Loucy (cell line): Measurements from ENCODE around the gene RAF1.

Experiments used
- H2AFZ ChIP-seq: fragments of 200-600 bp; sonication (generic); 2 replicates; pipeline ENCODE4 v1.6.0; 2016; ENCODE audit warnings: antibody characterized with exemption, mild to moderate bottlenecking, low read length, moderate library complexity
- H3F3A ChIP-seq: fragments of 200-600 bp; 2 replicates; pipeline ENCODE4 v1.6.0; 2016; ENCODE audit warnings: antibody characterized with exemption, low read depth, mild to moderate bottlenecking
- H3K27me3 ChIP-seq: fragments of 200-600 bp; sonication (generic); 2 replicates; pipeline ENCODE4 v1.6.1; 2014; ENCODE audit warnings: low read length, mild to moderate bottlenecking; ENCODE audit not compliant: insufficient read depth, poor library complexity, severe bottlenecking
- H3K36me3 ChIP-seq: fragments of 200-600 bp; sonication (generic); 2 replicates; pipeline ENCODE4 v1.6.1; 2016; ENCODE audit warnings: low read length; ENCODE audit not compliant: insufficient read depth
- H3K4me1 ChIP-seq: fragments of 200-600 bp; sonication (generic); 2 replicates; pipeline ENCODE4 v1.5.1; 2014; ENCODE audit warnings: low read length, mild to moderate bottlenecking; ENCODE audit not compliant: insufficient read depth, poor library complexity, severe bottlenecking
- H3K4me2 ChIP-seq: fragments of 200-600 bp; sonication (generic); 2 replicates; pipeline ENCODE4 v1.6.0; 2014; ENCODE audit warnings: antibody characterized with exemption, low read length, low read depth, mild to moderate bottlenecking; ENCODE audit not compliant: poor library complexity, severe bottlenecking
- H3K4me3 ChIP-seq: fragments of 200-600 bp; sonication (generic); 2 replicates; pipeline ENCODE4 v1.5.1; 2014; ENCODE audit warnings: low read length, mild to moderate bottlenecking, mixed read lengths; ENCODE audit not compliant: poor library complexity, severe bottlenecking
- H3K79me2 ChIP-seq: fragments of 200-600 bp; sonication (generic); 2 replicates; pipeline ENCODE4 v1.6.1; 2014; ENCODE audit warnings: low read length; ENCODE audit not compliant: insufficient read depth
- H3K9ac ChIP-seq: fragments of 200-600 bp; sonication (generic); 2 replicates; pipeline ENCODE4 v1.6.0; 2014; ENCODE audit warnings: mild to moderate bottlenecking, low read depth, low read length, moderate library complexity; ENCODE audit not compliant: poor library complexity, severe bottlenecking
- H3K9me2 ChIP-seq: fragments of 200-600 bp; sonication (generic); replicated peaks from 2 replicates; pipeline ENCODE4 v1.6.1; 2016; ENCODE audit warnings: low read depth, low read length, mixed read lengths
- H3K9me3 ChIP-seq: fragments of 200-600 bp; sonication (generic); 2 replicates; pipeline ENCODE4 v1.6.1; 2014; ENCODE audit warnings: mild to moderate bottlenecking, antibody characterized with exemption, low read length, low read depth; ENCODE audit not compliant: insufficient read depth
- H4K20me1 ChIP-seq: fragments of 200-600 bp; sonication (generic); 2 replicates; pipeline ENCODE4 v1.6.0; 2014; ENCODE audit warnings: antibody characterized with exemption, low read length, mild to moderate bottlenecking; ENCODE audit not compliant: insufficient read depth, poor library complexity, severe bottlenecking
- EZH2phosphoT487 ChIP-seq: fragments of 200-600 bp; IDR thresholded peaks from 2 replicates; pipeline ENCODE4 v1.6.1; 2018; ENCODE audit warnings: antibody characterized with exemption, mild to moderate bottlenecking, moderate library complexity, borderline replicate concordance
- TF ChIP-seq, protein P1 (sequence below): fragments of 200-600 bp; sonication (generic); conservative IDR thresholded peaks from 2 replicates; pipeline ENCODE4 v1.5.1; 2014; ENCODE audit warnings: mild to moderate bottlenecking, antibody characterized with exemption, low read length

The RAF1 gene

DNA sequence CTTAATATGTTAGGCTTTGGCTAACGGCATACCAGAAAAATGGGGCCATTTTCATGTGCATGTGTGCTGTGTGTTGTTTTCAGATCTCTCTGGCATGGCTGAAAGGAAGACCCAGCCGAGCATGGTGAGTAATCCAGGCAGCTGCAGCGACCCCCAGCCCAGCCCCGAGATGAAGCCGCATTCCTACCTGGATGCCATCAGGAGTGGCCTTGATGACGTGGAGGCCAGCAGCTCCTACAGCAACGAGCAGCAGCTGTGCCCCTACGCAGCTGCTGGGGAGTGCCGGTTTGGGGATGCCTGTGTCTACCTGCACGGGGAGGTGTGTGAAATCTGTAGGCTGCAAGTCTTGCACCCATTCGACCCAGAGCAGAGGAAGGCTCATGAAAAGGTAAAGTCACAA lies 91.9 kb downstream of the RAF1 start:
- Histone ChIP-seq H3K9me3 (no peaks in the 10 kb centered on the region), H3K9me2 (no peaks in the 10 kb centered on the region), H3K4me3 (no peak overlapping the region), H4K20me1 (no peaks in the 10 kb centered on the region), H3K79me2 (peaks cover 15% of the 10 kb centered on the region), H3F3A (no peaks in the 10 kb centered on the region), H3K27me3 (no peaks in the 10 kb centered on the region), H3K9ac (no peak overlapping the region), H3K4me2 (no peak overlapping the region), H2AFZ (no peak overlapping the region), H3K4me1 (no peaks in the 10 kb centered on the region), H3K36me3 (peaks cover 84% of the 10 kb centered on the region; the same call in 1 of the 2 replicates)
- no peak for TF ChIP-seq EZH2phosphoT487
- TF ChIP-seq, protein P1, sequence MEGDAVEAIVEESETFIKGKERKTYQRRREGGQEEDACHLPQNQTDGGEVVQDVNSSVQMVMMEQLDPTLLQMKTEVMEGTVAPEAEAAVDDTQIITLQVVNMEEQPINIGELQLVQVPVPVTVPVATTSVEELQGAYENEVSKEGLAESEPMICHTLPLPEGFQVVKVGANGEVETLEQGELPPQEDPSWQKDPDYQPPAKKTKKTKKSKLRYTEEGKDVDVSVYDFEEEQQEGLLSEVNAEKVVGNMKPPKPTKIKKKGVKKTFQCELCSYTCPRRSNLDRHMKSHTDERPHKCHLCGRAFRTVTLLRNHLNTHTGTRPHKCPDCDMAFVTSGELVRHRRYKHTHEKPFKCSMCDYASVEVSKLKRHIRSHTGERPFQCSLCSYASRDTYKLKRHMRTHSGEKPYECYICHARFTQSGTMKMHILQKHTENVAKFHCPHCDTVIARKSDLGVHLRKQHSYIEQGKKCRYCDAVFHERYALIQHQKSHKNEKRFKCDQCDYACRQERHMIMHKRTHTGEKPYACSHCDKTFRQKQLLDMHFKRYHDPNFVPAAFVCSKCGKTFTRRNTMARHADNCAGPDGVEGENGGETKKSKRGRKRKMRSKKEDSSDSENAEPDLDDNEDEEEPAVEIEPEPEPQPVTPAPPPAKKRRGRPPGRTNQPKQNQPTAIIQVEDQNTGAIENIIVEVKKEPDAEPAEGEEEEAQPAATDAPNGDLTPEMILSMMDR, result no peak

DNA sequence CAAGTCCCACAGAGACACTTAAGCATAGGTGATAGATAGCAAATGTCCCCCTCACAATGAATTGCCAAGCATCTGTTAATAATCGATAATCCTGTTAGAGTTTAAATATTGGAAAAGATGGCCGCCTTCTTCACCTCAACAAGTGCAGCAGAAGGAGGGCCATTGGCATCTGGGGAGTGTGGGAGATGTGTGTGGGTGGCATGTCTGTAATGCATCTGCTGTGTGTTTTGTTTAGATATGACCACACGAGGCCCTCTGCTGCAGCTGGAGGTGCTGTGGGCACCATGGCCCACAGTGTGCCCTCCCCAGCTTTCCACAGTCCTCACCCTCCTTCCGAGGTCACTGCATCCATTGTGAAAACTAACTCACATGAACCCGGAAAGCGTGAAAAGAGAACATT lies 94.1 kb downstream of the RAF1 start:
- Histone ChIP-seq H3K9me2 (no peaks in the 10 kb centered on the region), H3F3A (no peaks in the 10 kb centered on the region), H3K9me3 (peaks cover 4% of the 10 kb centered on the region; the same call in 1 of the 2 replicates), H3K9ac (no peak overlapping the region), H3K4me3 (no peak overlapping the region), H3K27me3 (no peaks in the 10 kb centered on the region), H3K36me3 (peaks cover 62% of the 10 kb centered on the region; the same call in 1 of the 2 replicates), H3K4me1 (no peaks in the 10 kb centered on the region), H4K20me1 (peaks cover 6% of the 10 kb centered on the region), H3K4me2 (no peak overlapping the region), H3K79me2 (peaks cover 37% of the 10 kb centered on the region), H2AFZ (no peak overlapping the region)
- TF ChIP-seq, protein P1, result no peak
- no peak for TF ChIP-seq EZH2phosphoT487

DNA sequence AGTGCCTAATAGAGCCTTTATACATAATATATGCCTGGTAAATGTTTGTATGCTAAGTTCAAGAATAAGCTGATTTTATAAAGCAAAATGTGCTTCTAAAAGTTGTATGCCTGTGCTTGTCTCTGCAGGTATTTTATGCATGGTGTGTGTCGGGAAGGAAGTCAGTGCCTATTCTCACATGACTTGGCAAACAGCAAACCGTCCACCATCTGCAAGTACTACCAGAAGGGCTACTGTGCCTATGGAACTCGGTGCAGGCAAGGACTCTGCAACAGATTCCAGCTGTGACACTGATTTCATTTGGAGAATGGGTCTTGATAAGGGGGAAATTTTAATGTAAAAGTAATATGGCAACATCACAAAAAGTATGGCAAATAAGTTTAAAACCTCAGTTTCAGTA lies 95.2 kb downstream of the RAF1 start:
- no peak overlapping the region for H3K4me2 ChIP-seq
- peaks cover 4% of the 10 kb centered on the region; the same call in 1 of the 2 replicates for H3K9me3 ChIP-seq
- no peaks in the 10 kb centered on the region for H3F3A ChIP-seq
- H3K27me3 ChIP-seq, result no peaks in the 10 kb centered on the region
- H3K4me3 ChIP-seq, result no peak overlapping the region
- H4K20me1 ChIP-seq, result peaks cover 7% of the 10 kb centered on the region
- H3K79me2 ChIP-seq, result peaks cover 48% of the 10 kb centered on the region
- H3K9me2 ChIP-seq, result no peaks in the 10 kb centered on the region
- H2AFZ ChIP-seq, result no peak overlapping the region
- no peaks in the 10 kb centered on the region for H3K4me1 ChIP-seq
- TF ChIP-seq, protein P1, result no peak
- no peak for TF ChIP-seq EZH2phosphoT487
- no peak overlapping the region for H3K9ac ChIP-seq
- H3K36me3 ChIP-seq, result peaks cover 51% of the 10 kb centered on the region; the same call in 1 of the 2 replicates
